HG02840 (cell line): Measurements from ENCODE around the gene NFIA.
"Not testable (repeated sequence)": the region's sequence is repeated elsewhere in the genome, so short reads cannot be mapped to it uniquely, and the experiment has no call there.

Source experiments
- ATAC-seq: cut with Tn5 transposase; IDR thresholded peaks from one replicate; pipeline ENCODE4 v1.9.1; 2021; ENCODE audit warnings: mild to moderate bottlenecking, moderate library complexity, moderate number of reproducible peaks; ENCODE audit not compliant: unreplicated experiment, low FRiP score

The NFIA gene

GRCh38 chr1:61124078-61124477 lies 41.7 kb downstream of the NFIA start:
- no peak for ATAC-seq

- ATAC-seq, result no peak
These were observed 42.3 kb downstream of the NFIA start for GRCh38 chr1:61124696-61125095.

- ATAC-seq, result no peak
These were observed 42.9 kb downstream of the NFIA start for GRCh38 chr1:61125263-61125662.

- no peak for ATAC-seq
These were observed 43.5 kb downstream of the NFIA start for GRCh38 chr1:61125895-61126294.

GRCh38 chr1:61126843-61127242 lies 44.5 kb downstream of the NFIA start:
- not testable (repeated sequence) for ATAC-seq

- no peak for ATAC-seq
These were observed 48.1 kb downstream of the NFIA start for GRCh38 chr1:61130338-61131000.

- ATAC-seq, result no peak
These were observed 48.9 kb downstream of the NFIA start for GRCh38 chr1:61131248-61131647.

GRCh38 chr1:61131716-61132115 lies 49.4 kb downstream of the NFIA start:
- no peak for ATAC-seq

- no peak for ATAC-seq
These were observed 49.8 kb downstream of the NFIA start for GRCh38 chr1:61132176-61132638.

GRCh38 chr1:61132645-61133334 lies 50.4 kb downstream of the NFIA start:
- no peak for ATAC-seq

GRCh38 chr1:61133335-61134019 lies 51.1 kb downstream of the NFIA start:
- no peak for ATAC-seq

- ATAC-seq, result no peak
These were observed 52.9 kb downstream of the NFIA start for GRCh38 chr1:61135291-61135690.

GRCh38 chr1:61138305-61138704 lies 55.9 kb downstream of the NFIA start:
- no peak for ATAC-seq

GRCh38 chr1:61138921-61139774 lies 56.8 kb downstream of the NFIA start:
- no peak for ATAC-seq

- ATAC-seq, result no peak
These were observed 57.6 kb downstream of the NFIA start for GRCh38 chr1:61139775-61140549.

GRCh38 chr1:61140778-61141177 lies 58.4 kb downstream of the NFIA start:
- ATAC-seq, result no peak

GRCh38 chr1:61141288-61142042 lies 59.1 kb downstream of the NFIA start:
- ATAC-seq, result no peak

GRCh38 chr1:61142043-61142440 lies 59.7 kb downstream of the NFIA start:
- ATAC-seq, result no peak
